HG03378 (cell line): Measurements from ENCODE around the gene BIRC6.
"Not testable (repeated sequence)": the region's sequence is repeated elsewhere in the genome, so short reads cannot be mapped to it uniquely, and the experiment has no call there.

Experiments
- ATAC-seq: cut with Tn5 transposase; IDR thresholded peaks from one replicate; pipeline ENCODE4 v1.9.1; 2021; ENCODE audit warnings: mild to moderate bottlenecking, moderate library complexity; ENCODE audit not compliant: unreplicated experiment

Gene BIRC6

DNA sequence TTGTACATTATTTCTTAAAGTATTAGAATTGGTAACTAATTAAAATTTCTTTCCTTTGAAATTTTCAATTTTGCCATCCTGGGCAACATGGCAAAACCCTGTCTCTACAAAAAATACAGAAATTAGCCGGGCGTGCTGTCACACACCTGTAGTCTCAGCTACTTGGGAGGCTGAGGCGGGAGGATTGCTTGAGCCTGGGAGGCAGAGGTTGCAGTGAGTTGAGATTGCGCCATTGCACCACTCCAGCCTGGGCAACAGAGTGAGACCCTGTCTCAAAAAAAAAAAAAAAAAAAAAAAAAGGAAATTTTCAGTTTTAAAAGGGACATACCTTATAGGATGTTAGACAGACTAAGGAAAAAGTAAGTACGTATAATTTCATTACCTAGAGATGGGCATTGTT is 14.1 kb downstream of the BIRC6 start:
- ATAC-seq: not testable (repeated sequence)

DNA sequence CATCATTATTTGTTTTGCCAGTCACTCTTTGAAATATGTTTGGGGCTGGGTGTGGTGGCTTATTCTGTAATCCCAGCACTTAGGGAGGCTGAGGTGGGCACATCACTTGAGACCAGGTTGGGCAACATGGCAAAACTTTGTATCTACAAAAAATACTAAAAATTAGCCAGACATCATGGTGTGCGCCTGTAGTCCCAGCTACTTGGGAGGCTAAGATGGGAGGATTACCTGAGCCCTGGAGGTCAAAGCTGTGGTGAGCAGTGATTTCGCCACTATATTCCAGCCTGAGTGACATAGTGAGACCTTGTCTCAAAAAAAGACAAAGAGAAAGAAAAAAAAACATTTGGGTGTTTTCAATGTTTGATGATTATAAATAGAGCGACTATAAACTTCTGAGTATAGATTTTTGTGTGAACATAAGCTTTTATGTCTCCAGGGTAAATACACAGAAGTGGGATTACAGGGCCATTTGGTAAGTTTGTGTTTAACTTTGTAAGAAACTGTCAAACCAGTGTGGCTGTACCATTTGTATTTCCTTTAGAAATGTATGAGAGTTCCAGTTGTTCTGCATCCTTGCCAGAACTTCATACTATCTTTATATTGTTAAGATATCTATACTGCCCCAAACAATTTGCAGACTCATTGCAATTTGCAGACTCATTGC is 15.8 kb downstream of the BIRC6 start:
- no peak for ATAC-seq

DNA sequence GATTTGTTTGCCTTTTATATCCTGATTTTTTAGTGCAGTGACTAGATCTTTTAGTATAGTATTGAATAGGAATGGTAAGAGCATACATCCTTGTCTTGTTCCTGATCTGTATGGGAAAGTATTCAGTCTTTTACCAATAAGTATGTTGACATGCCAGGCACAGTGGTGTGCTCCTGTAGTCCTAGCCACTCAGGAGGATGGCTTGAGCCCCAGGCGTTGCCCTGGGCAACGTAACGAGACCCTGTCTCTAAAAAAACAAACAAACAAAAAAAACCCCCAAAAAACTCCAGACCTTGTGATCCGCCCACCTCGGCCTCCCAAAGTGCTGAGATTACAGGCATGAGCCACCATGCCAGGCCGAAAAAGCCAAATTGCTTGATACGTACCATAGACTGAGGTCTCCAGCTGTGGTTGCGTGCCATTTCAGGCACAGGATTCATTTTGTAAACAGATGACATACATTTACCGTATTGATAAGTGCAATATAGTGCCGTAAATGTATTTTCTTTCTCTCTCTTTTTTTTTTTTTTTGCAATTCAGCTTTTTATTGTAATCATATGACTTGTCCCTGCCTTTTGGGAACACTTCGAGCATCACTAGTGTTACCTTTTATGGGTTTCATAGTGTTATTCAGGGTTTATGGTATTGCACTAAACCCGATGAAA is 18.5 kb downstream of the BIRC6 start:
- ATAC-seq: no peak

DNA sequence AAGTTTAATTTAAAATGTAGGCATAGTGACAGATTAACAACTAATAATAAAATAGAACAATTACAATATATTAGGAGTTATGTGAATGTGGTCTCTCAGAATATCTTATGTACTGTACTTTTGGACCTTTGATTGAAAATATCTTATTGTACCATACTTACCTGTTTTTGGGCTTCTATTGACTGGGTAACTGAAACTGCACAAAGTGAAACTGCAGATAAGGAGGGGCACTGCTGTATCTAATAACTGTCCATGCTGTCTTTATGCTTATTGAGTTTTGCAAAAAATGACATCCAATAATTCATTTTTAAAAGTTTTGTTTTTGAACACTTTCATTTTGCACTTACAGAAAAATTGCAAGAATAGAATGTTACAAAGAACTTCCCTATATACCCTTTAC is 19.9 kb downstream of the BIRC6 start:
- ATAC-seq: no peak

DNA sequence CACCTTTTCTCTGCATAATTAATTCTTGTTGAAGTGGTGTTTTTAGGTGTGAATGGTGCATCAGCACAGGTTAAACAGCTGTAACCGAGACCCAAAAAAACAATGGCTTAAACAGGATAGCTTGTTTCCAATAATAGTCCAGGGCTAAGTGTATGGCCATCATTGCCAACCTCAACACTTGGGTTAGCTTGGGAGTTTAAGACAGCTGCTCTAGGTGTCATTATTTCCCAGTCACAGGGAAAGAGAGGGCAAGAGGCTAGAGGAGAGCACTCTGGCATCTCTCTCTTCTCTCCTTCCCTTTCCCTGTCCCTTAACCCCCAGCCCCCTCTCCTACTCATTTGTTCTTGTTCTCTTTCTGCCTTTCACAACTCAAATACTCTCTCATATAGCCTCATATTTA is 21.1 kb downstream of the BIRC6 start:
- no peak for ATAC-seq

DNA sequence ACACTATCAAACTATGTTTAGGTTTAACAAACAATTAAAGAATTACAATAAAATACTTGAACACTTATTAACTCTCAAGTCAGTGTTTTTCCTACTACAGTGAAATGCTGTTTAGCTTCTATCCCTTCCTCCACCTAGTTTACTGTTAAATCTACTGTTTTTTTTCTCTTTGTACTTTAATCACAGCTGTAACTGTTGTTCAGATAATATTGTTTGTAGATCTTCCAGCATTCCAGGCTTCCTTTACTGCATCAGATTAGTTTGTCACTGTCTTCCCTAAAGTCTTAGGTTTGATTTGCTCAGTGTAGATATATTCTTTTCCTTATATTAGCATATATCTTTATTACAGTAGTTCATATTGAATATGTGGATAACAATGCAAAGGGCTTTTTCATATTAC is 22.5 kb downstream of the BIRC6 start:
- ATAC-seq: no peak

DNA sequence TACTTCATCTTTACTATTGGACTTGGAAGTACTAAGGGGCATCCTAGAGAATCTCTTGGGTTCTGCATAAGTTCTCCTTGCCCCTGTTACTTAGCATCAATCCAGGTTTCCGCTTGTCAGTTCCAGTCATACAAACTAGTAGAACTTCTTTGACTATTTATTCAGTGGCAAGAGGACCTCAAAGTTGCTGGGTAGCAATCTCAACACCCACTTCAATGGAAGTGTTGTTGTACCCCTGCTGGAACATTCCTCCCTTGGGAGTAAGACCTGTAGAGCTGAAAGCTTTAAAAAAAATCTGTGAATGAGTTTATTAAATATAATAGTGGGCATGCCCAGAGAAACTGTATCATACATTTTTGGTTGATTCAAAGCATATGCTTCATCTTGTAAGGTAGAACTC is 27.0 kb downstream of the BIRC6 start:
- ATAC-seq: no peak

DNA sequence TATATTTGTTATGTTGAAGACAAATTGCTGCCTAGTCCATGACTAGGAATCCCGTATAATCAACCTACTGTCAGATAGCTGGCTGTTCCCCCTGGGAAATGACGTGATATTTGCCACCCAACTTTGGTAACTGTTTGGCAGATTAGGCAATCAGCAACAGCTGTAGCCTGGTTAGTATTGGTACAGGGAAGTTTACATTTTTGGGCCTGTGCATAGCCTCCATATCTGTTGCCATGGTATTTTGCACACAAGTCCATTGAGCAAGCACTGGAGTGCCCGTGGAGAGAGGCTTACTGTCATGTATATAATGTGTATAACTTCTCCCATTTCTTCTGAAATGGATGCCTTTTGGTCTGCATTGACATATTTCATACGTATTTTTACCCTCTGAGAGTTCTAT is 27.7 kb downstream of the BIRC6 start:
- no peak for ATAC-seq

DNA sequence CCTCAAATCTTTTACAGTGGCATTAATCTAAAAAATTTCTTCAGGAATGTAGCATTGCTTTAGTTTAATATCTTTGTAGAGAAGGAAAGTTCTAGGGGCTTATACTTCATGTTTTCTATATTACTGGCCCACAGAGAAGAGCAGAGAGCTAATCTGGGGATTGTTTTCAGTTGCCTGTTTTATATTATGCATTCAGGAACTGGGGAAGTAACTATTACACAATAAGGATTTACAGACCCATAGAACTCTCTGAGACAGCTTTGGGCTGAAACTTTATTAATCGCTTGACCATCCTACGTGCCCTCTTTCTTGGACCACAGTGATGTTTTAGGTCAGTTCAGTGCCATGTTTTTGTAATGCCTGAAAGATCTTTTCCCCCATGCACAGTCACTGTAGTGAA is 29.9 kb downstream of the BIRC6 start:
- ATAC-seq: no peak

DNA sequence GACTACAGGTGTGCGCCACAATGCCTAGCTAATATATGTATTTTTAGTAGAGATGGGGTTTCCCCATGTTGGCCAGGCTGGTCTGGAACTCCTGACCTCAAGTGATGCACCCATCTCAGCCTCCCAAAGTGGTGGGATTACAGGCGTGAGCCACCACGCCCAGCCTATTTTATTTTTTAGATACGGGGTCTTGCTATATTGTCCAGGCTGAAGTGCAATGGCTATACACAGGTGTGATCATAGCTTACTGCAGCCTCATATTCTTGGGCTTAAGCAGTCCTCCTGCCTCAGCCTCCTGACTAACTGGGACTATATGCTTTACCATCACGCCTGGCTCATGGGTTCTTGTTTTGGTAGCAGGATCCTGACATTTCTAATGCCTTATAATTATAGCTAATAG is 42.4 kb downstream of the BIRC6 start:
- ATAC-seq: no peak

DNA sequence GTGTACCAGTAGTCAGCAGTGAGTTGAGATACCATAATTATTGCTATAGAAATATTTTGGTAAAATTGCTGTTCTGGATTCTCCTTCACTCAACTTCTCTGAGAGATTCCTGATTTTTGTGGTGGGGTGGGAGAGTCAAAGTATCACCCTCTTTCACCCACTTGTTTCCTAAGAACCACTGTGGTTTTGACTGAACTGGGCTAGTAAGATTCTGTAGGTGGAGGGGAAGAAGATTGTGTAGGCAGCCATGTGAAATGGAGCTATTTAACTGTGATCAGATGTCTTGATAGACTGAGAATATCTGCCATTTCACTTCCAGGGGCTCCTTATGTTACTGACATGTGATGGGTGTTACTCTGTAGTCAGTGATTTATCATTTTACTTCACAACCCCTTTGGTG is 45.3 kb downstream of the BIRC6 start:
- ATAC-seq: no peak

DNA sequence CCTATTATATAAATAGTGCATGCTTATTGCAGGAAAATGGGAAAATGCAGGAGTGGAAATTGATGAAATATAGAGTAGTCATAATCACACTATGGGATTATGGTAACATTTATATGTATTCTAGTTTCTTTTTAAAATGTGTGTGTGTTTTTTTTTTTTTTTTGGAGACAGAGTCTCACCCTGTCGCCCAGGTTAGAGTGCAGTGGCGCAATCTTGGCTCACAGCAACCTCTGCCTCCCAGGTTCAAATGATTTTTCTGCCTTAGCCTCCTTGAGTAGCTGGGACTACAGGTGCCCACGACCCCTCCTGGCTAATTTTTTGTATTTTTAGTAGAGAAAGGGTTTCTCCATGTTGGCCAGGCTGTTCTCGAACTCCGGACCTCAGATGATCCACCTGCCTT is 47.0 kb downstream of the BIRC6 start:
- no peak for ATAC-seq

DNA sequence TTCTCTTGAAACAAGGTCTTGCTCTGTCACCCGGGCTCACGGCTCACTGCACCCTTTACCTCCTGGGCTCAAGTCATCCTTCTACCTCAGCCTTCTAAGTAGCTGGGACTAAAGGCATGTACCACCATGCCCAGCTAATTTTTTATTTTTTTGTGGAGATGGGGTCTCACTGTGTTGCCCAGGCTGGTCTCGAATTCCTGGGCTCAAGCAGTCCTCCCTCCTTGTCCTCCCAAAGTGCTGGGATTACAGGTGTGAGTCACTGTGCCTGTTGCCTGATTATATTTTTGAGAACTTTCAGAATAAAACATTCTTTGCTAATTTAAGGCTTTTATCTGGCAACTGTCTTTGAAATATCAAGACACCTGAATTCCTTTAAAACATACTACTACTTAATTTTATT is 47.9 kb downstream of the BIRC6 start:
- ATAC-seq: no peak

DNA sequence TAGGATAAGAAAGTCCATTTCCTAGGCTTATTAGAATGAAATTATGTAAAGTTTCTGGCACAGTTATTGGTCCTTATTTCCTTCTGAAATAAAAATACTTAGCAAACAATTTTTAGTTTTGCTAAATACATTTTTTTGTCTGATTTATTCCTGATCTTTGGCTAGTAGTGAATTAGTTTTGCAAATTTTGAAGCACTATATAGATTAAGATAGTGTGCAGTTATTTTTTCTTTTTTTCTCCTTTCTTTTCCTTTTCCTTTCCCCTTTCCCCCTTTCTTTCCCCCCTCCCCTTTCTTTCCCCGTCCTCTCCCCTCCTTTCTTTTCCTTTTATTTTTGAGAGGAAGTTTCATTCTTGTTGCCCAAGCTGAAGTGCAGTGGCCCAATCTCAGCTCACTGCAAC is 59.7 kb downstream of the BIRC6 start:
- ATAC-seq: no peak

DNA sequence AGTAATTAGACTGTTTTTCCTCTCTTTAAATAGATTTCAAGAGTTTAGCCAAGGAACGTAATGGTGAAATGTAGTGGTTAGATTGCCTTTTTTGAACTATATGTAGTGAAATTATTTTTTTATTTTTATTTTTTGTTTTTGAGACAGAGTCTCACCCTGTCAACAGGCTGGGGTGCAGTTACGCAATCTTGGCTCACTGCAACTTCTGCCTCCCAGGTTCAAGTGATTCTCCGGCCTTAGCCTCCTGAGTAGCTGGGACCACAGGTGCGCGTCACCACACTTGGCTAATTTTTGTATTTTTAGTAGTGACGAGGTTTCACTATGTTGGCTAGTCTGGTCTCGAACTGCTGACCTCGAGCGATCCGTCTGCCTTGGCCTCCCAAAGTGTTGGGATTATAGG is 60.8 kb downstream of the BIRC6 start:
- no peak for ATAC-seq

DNA sequence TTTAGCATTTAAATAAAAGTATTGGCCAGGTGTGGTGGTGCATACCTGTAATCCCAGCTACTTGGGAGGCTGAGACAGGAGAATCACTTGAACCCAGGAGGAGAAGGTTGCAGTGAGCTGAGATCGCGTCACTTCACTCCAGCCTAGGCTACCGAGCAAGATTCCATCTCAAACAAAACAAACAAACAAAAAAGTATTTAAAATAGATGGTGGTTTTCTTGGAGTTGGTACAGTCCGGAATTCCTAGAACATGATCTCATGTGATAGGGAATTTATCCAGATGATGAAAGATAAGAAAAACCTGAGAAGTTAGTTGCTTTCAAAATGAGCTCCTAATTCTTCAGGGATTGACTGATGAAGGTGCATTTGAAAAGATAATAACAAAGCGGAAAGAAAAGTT is 62.0 kb downstream of the BIRC6 start:
- no peak for ATAC-seq

DNA sequence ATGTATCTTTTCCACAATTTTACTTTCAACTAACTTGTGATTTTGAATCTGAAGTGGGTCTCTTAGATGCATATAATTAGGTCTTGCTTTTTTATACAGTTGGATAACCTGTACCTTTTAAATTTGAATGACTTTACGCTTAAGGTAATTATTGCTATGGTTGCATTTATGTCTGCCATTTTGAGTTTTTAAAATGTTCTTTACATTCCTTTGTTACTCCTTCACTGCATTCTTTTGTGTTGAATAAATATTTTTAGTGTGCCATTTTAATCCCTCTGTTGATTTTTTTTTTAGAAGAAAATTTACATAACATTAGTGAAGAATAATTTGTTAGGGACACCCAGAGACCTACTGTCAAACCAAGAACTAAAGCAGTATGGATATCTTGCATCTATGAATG is 65.3 kb downstream of the BIRC6 start:
- ATAC-seq: no peak

DNA sequence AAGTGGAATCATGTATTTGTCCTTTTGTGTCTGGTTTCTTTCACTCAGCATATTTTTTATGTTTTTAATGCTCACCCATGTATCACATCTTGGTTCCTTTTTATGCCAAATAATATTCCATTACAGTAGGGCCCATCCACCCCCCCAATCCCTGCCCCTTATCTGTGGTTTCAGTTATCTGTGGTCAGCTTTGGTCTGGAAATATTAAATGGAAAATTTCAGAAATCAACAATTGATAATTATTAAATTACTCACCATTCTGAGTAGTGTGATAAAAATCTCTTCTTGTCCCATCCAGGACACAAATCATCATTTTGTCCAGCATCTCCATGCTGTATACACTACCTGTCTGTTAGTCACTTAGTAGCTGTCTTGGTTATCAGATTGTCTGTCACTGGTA is 66.7 kb downstream of the BIRC6 start:
- no peak for ATAC-seq

DNA sequence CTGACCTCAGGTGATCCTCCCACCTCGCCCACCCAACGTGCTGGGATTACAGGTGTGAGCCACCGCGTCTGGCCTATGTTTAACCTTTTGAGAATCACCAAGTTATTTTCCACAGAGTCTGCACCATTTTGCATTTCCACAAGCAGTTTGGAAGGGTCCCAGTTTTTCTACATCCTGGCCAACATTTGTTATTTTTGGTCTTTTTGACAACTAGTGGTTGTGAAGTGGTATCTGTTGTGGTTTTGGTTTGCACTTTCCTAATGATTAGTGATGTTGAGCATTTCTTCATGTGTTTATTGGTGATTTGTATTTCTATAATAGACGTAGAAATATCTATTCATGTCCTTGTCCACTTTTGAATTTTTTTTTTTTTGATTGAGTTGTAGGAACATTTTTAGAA is 67.9 kb downstream of the BIRC6 start:
- no peak for ATAC-seq

DNA sequence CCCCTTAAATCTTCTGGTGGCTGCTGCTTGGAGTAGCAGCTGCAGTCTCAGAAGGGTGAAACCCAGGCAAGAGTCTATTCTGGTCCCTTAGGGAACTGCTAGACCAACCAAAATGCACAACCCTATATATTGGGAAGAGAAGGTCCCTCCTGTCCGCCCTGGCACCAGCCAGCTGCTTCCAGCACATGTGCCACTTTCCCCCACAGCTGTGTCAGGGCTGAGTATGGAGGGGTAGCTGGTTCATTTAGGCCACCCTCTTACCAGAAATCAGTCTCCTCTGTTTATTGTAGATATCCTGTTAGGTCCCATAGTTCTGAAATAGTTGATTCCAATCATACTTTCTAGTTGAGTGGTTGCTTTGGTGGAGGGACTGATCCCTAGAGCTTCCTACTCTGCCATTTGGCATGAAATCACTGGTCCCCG is 68.9 kb downstream of the BIRC6 start:
- no peak for ATAC-seq

DNA sequence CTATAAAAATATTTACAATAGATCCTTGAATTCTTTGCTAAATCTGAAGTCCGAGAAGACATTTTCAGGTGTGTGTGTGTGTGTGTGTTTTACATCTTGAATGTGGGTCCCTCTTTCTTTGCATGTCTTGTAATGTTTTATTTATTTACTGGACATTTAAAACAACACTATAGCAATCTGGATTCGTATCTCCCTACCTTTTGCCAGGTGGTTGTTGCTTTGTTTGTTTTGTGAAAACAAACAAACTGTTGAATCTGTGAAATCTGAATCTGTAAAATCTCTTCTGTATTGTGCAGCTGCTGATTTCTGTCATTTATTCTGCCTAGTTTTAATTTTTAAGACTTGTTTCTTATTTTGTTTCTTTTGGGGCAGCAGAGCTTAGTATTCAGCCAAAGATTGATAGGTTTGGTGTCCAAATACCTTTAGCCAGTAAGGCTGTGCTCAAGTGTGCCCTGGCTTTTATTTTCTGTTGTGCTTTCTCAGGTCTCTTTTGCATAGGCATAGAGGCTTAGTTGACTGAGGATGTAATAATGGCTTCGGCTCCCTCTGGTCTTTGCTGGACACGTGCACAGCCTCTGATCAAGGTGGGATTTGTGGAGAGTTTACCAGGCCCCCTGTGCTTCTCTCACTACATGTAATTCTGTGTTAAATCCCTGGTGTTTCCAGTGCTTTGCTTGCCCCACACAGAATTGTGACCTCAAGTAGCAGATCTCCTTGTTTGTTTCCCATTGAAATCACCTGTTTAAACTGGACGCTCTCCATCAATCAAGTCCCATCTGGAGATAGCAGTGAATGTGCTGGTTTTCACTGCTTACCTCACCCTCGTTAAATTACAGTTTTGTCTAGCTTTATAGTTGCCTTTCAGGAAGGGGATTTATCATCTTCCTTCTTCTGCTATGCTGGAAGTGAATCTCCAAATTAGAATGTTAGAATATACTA is 71.1 kb downstream of the BIRC6 start:
- ATAC-seq: no peak

DNA sequence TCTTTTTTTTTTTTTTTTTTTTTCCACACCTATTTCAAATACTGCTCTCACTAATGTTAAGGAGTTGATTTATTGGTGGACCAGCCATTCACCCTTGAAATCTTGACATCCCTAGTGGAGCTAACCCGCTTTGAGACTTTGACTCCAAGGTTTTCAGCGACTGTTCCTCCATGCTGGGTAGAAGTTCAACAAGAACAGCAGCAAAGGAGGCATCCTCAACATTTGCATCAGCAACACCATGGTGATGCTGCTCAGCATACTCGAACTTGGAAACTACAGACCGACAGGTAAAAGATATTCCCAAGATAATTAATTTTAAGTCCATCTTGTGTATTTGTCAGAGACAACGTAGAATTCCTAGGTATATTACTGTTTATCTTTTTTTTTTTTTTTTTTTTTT is 74.0 kb downstream of the BIRC6 start:
- no peak for ATAC-seq
